ENCODE data around the gene GYG2.

The GYG2 gene

DNA sequence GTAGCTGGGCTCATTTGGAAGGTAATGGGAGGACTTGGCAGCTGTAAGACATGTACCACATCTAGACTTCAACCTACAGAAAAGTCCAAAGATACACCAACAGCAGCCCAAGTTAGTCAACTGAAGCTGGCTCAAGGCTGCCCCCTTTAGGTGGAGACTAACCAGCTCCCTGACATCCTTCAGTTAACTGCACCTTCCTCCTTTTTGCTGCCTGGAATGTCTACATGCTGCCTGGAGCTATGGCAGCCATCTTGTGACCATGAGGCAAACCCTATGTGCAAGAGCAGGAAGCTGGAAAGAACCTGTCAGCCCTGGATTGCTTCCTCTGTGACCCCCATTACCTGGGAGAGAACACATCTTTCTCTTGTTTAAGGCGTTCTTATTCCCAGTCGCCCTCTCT lies 74.6 kb downstream of the GYG2 start:
- H3K27me3 ChIP-seq (ENCODE audit: low read length), result no peaks in the 10 kb centered on the region
- no peaks in the 10 kb centered on the region for H4K20me1 ChIP-seq (ENCODE audit: low read depth, low read length)
- no peak overlapping the region for H3K4me3 ChIP-seq (ENCODE audit: insufficient read depth, low read length, poor library complexity, severe bottlenecking)
- no peaks in the 10 kb centered on the region for H3K36me3 ChIP-seq (ENCODE audit: low read length)
- no peak overlapping the region for H3K9ac ChIP-seq (ENCODE audit: low read length)
- TF ChIP-seq, protein P1, sequence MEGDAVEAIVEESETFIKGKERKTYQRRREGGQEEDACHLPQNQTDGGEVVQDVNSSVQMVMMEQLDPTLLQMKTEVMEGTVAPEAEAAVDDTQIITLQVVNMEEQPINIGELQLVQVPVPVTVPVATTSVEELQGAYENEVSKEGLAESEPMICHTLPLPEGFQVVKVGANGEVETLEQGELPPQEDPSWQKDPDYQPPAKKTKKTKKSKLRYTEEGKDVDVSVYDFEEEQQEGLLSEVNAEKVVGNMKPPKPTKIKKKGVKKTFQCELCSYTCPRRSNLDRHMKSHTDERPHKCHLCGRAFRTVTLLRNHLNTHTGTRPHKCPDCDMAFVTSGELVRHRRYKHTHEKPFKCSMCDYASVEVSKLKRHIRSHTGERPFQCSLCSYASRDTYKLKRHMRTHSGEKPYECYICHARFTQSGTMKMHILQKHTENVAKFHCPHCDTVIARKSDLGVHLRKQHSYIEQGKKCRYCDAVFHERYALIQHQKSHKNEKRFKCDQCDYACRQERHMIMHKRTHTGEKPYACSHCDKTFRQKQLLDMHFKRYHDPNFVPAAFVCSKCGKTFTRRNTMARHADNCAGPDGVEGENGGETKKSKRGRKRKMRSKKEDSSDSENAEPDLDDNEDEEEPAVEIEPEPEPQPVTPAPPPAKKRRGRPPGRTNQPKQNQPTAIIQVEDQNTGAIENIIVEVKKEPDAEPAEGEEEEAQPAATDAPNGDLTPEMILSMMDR (IDR thresholded peaks at IDR 0.05; ENCODE audit: insufficient read depth, low read length, poor library complexity, severe bottlenecking), result no peak
- TF ChIP-seq EZH2phosphoT487 (conservative IDR thresholded peaks at IDR 0.05; ENCODE audit: low read length), result no peak
- no peak overlapping the region for H3K27ac ChIP-seq (ENCODE audit: low read depth, low read length)
- H2AFZ ChIP-seq (ENCODE audit: low read depth, low read length, severe bottlenecking), result no peak overlapping the region
- H3K79me2 ChIP-seq (ENCODE audit: insufficient read depth, low read length), result no peaks in the 10 kb centered on the region
- H3K9me2 ChIP-seq (replicated peaks; ENCODE audit: insufficient read depth, low read length), result no peaks in the 10 kb centered on the region
- no peak overlapping the region for H3K4me2 ChIP-seq (ENCODE audit: low read depth, low read length, poor library complexity, severe bottlenecking)
- no peaks in the 10 kb centered on the region for H3F3A ChIP-seq (ENCODE audit: insufficient read depth)
- H3K9me3 ChIP-seq (ENCODE audit: insufficient read depth, low read length), result no peaks in the 10 kb centered on the region

DNA sequence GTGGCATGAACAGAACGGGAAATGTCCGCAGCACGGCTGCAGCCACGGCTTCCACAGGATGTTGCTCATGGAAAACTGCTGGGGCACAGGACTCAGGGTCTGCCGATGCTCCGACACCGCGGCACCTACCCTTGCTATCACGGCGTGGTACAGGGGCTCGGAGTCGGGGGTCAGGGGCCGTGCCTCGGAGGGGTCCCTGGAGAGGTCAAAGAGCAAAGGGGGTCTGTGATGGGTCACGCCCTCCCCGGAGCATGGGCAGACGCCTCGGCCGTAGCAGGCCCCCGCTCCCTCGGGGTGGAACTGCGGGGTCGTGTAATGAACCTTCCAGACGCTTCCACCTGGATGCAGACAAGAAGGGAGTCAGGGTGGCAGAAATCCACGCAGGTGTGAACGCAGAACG lies 78.6 kb downstream of the GYG2 start:
- no peaks in the 10 kb centered on the region for H3K27me3 ChIP-seq (ENCODE audit: low read length)
- H3K9ac ChIP-seq (ENCODE audit: low read length), result no peak overlapping the region
- H2AFZ ChIP-seq (ENCODE audit: low read depth, low read length, severe bottlenecking), result no peak overlapping the region
- no peaks in the 10 kb centered on the region for H3F3A ChIP-seq (ENCODE audit: insufficient read depth)
- H3K4me2 ChIP-seq (ENCODE audit: low read depth, low read length, poor library complexity, severe bottlenecking), result no peak overlapping the region
- no peaks in the 10 kb centered on the region for H3K9me3 ChIP-seq (ENCODE audit: insufficient read depth, low read length)
- TF ChIP-seq, protein P1 (IDR thresholded peaks at IDR 0.05; ENCODE audit: insufficient read depth, low read length, poor library complexity, severe bottlenecking), result no peak
- TF ChIP-seq EZH2phosphoT487 (conservative IDR thresholded peaks at IDR 0.05; ENCODE audit: low read length), result no peak
- H3K4me3 ChIP-seq (ENCODE audit: insufficient read depth, low read length, poor library complexity, severe bottlenecking), result no peak overlapping the region
- H3K9me2 ChIP-seq (replicated peaks; ENCODE audit: insufficient read depth, low read length), result no peaks in the 10 kb centered on the region
- H3K36me3 ChIP-seq (ENCODE audit: low read length), result no peaks in the 10 kb centered on the region
- no peak overlapping the region for H3K27ac ChIP-seq (ENCODE audit: low read depth, low read length)
- no peaks in the 10 kb centered on the region for H4K20me1 ChIP-seq (ENCODE audit: low read depth, low read length)
- H3K79me2 ChIP-seq (ENCODE audit: insufficient read depth, low read length), result no peaks in the 10 kb centered on the region

DNA sequence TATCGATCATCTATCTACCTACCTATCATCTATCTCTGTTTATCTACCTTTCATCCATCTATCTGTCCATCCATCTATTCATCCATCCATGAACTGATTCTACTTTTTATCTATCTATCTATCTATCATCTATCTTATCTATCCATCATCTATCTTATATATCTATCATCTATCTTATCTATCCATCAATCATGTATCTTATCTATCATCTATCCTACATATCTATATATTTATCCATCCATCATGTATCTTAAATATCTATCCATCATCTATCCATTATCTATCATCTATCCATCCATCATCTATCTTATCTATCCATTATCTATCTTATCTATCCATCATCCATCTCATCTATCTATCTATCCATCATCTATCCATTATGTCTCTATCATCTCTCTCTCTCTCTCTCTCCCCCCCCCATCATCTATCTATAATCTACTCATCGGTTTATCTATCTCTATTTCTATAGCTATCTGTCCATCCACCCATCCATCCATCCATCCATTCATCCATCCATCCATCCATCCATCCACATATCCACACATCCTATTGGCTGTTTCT lies 79.5 kb downstream of the GYG2 start:
- Histone ChIP-seq H3K4me2 (ENCODE audit: low read depth, low read length, poor library complexity, severe bottlenecking) (no peak overlapping the region), H3F3A (ENCODE audit: insufficient read depth) (no peaks in the 10 kb centered on the region), H3K36me3 (ENCODE audit: low read length) (no peaks in the 10 kb centered on the region), H3K27me3 (ENCODE audit: low read length) (no peaks in the 10 kb centered on the region), H3K27ac (ENCODE audit: low read depth, low read length) (no peak overlapping the region), H4K20me1 (ENCODE audit: low read depth, low read length) (no peaks in the 10 kb centered on the region), H2AFZ (ENCODE audit: low read depth, low read length, severe bottlenecking) (no peak overlapping the region), H3K79me2 (ENCODE audit: insufficient read depth, low read length) (no peaks in the 10 kb centered on the region), H3K9me3 (ENCODE audit: insufficient read depth, low read length) (no peaks in the 10 kb centered on the region), H3K9me2 (replicated peaks; ENCODE audit: insufficient read depth, low read length) (no peaks in the 10 kb centered on the region), H3K9ac (ENCODE audit: low read length) (no peak overlapping the region), H3K4me3 (ENCODE audit: insufficient read depth, low read length, poor library complexity, severe bottlenecking) (no peak overlapping the region)
- TF ChIP-seq EZH2phosphoT487 (conservative IDR thresholded peaks at IDR 0.05; ENCODE audit: low read length), result no peak
- TF ChIP-seq, protein P1 (IDR thresholded peaks at IDR 0.05; ENCODE audit: insufficient read depth, low read length, poor library complexity, severe bottlenecking), result no peak

Measured in SU-DHL-6 (cell line).